Ectodermal cell (in vitro differentiated cells): Measurements from ENCODE around the gene GALR1. TPM values are rescaled to one million over a fixed set of nuclear protein-coding genes. Genes with fewer than 3 reads are reported as not detected.
A peak's percentile ranks its signal among the peaks of the same experiment; 100 is the strongest.

Experiments
- H3K27ac ChIP-seq: 2 replicates; pipeline ENCODE4 v1.7.0; 2013; ENCODE audit warnings: mild to moderate bottlenecking, low read depth, low read length; ENCODE audit not compliant: insufficient read depth, poor library complexity, severe bottlenecking
- H3K27me3 ChIP-seq: 2 replicates; pipeline ENCODE4 v1.7.0; 2013; ENCODE audit warnings: mild to moderate bottlenecking, low read length; ENCODE audit not compliant: insufficient read depth, control insufficient read depth, poor library complexity, severe bottlenecking
- H3K36me3 ChIP-seq: one replicate; pipeline ENCODE4 v1.7.0; 2013; ENCODE audit warnings: low read length; ENCODE audit not compliant: control insufficient read depth, insufficient read depth
- H3K4me1 ChIP-seq: one replicate; pipeline ENCODE4 v1.7.0; 2013; ENCODE audit warnings: low read length; ENCODE audit not compliant: control insufficient read depth, insufficient read depth
- H3K4me3 ChIP-seq: 2 replicates; pipeline ENCODE4 v1.7.0; 2013; ENCODE audit warnings: low read depth, low read length, control low read depth; ENCODE audit not compliant: insufficient read depth
- H3K9me3 ChIP-seq: 2 replicates; pipeline ENCODE4 v1.7.0; 2013; ENCODE audit warnings: mild to moderate bottlenecking, low read length, moderate library complexity; ENCODE audit not compliant: control insufficient read depth
- WGBS, 2 experiments: methylation state at CpG; one replicate each; pipeline ENCODE4 v1.1.7; 2013; ENCODE audit warnings: missing lambda C conversion rate in 2 of 2; 5-methylcytosine and 5-hydroxymethylcytosine counted together
- polyA plus RNA-seq, 4 experiments: library from polyadenylated mRNA; stranded (reverse); fragments of 50-300 nt; gene quantifications; one replicate each; pipeline ENCODE4 v1.2.3, GENCODE V29; 2013

The GALR1 gene
- polyA plus RNA-seq (2013, experiment 1 of 4): not detected
- 0.02 TPM for polyA plus RNA-seq (2013, experiment 2 of 4)
- not detected for polyA plus RNA-seq (2013, experiment 3 of 4)
- not detected for polyA plus RNA-seq (2013, experiment 4 of 4)

DNA sequence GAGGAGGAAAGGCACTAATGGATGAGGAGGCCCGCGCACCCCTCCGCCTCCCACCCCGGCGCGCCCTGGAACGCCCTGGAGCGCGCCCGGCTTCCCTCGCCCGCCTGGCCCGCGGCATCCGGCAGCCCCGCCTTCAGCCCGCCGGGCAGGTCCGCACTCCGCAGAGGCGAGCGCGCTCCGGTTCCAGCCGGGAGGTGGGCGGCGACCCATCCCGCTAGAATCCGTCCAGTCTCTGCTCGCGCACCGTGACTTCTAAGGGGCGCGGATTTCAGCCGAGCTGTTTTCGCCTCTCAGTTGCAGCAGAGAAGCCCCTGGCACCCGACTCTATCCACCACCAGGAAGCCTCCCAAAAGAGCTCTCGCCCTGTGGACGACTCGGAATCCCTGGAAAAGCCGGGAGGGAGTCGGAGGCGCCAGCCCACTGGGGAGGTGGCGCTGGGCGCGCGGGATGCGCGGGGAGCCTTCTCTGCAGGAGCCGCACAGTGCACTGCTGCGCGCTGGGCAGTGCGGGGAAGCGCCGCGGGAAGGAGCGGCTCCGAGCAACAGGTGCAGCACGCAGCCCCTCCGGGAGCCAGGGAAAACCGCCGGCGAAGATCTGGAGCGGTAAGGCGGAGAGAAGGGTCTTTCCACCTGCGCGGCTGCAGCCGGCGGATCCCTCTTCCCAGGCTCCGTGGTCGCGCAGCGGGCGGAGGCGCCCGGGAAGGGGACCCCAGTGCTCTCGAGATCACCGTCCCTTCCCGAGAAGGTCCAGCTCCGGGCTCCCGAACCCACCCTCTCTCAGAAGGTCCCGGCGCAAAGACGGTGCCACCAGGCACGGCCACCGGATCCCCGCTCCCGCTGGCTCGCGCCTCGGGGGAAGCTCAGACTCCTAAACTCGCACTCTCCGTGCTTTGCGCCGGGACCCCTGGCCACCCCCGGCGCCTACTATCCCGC is at the start of gene GALR1:
Gene GALR1, plus strand, starts transcription at position 280 of the 932 bp plus-strand sequence. CDS start 701 bp downstream, outside the sequence.
- WGBS, 2 experiments: 0% methylated on average over 98 of the region's 98 CpGs
- peaks cover 13% of the 10 kb centered on the region for H3K4me1 ChIP-seq
- H3K27me3 ChIP-seq: peaks cover 69% of the 10 kb centered on the region
- H3K4me3 ChIP-seq: peak within 1 kb of the TSS; percentile 51
- no peaks in the 10 kb centered on the region for H3K36me3 ChIP-seq
- no peaks in the 10 kb centered on the region for H3K9me3 ChIP-seq
- H3K27ac ChIP-seq: no peak within 1 kb of the TSS

DNA sequence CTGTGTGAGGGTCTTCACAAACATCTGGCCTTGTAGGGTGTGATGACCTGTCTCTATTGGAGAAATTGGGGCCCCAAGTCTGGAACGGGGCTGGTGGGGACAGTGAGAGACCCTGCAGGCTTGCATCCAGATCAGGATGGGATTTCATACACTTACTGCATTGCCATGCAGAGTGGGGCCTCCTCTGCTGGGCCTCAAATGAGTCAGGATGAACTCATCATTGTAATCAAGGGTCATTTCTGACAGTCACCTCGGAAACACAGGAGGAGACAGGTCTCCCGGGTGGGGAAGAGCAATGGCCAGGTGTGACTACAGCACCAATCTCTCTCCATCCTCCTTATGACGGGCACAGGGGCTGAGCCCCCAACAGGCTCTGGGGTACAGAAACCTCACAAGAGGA is 48.1 kb upstream of the GALR1 start:
- H3K27me3 ChIP-seq: no peaks in the 10 kb centered on the region
- H3K27ac ChIP-seq: no peak overlapping the region
- H3K4me1 ChIP-seq: no peaks in the 10 kb centered on the region
- no peaks in the 10 kb centered on the region for H3K9me3 ChIP-seq
- WGBS, 2 experiments: 91 to 92% methylated on average over 4 of the region's 4 CpGs
- no peaks in the 10 kb centered on the region for H3K36me3 ChIP-seq
- no peak overlapping the region for H3K4me3 ChIP-seq

DNA sequence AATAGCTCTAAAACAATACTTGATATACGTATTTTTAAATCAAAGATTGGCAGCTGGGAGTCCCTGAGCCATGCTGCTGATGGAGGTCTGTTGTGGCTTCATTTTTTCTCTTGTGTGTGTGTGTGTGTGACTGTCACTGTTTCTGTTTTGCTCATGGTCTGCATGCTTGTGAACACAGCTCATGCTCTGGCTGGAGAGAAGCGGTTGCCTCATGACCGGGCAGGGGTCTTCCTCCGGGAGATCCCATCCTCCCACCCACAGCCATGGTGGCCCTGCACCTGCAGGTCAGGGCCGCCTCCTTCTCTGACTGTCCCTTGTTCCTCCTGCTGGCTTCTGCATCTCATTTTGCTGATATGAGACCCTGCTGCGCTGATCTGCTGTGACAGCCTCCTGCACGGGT is 47.3 kb upstream of the GALR1 start:
- WGBS, 2 experiments: 94 to 95% methylated on average over 7 of the region's 7 CpGs
- Histone ChIP-seq H3K4me1 (no peaks in the 10 kb centered on the region), H3K4me3 (no peak overlapping the region), H3K27ac (no peak overlapping the region), H3K9me3 (no peaks in the 10 kb centered on the region), H3K27me3 (no peaks in the 10 kb centered on the region), H3K36me3 (no peaks in the 10 kb centered on the region)

GRCh38 chr18:77203071-77203470 is 46.6 kb upstream of the GALR1 start:
- 85 to 88% methylated on average over 12 of the region's 12 CpGs for WGBS, 2 experiments
- Histone ChIP-seq H3K27me3 (no peaks in the 10 kb centered on the region), H3K4me1 (no peaks in the 10 kb centered on the region), H3K4me3 (no peak overlapping the region), H3K27ac (no peak overlapping the region), H3K36me3 (no peaks in the 10 kb centered on the region), H3K9me3 (no peaks in the 10 kb centered on the region)

- Histone ChIP-seq H3K27me3 (no peaks in the 10 kb centered on the region), H3K4me1 (no peaks in the 10 kb centered on the region), H3K9me3 (no peaks in the 10 kb centered on the region), H3K27ac (no peak overlapping the region), H3K36me3 (no peaks in the 10 kb centered on the region), H3K4me3 (no peak overlapping the region)
- WGBS, 2 experiments: 91 to 93% methylated on average over 4 of the region's 4 CpGs
These were observed 45.8 kb upstream of the GALR1 start for GRCh38 chr18:77203851-77204250.

GRCh38 chr18:77205769-77206168 is 43.9 kb upstream of the GALR1 start:
- WGBS, 2 experiments: 84 to 87% methylated on average over 5 to 6 of the region's 6 CpGs
- no peak overlapping the region for H3K4me3 ChIP-seq

GRCh38 chr18:77206676-77207374 is 42.8 kb upstream of the GALR1 start:
- Histone ChIP-seq H3K36me3 (no peaks in the 10 kb centered on the region), H3K9me3 (no peaks in the 10 kb centered on the region), H3K4me3 (no peak overlapping the region), H3K27me3 (no peaks in the 10 kb centered on the region), H3K4me1 (peaks cover 2% of the 10 kb centered on the region), H3K27ac (no peak overlapping the region)
- 91 to 92% methylated on average over 10 of the region's 10 CpGs for WGBS, 2 experiments

More at GRCh38 chr18:77205769-77206168, 43.9 kb upstream of the GALR1 start:
- Histone ChIP-seq H3K27me3 (no peaks in the 10 kb centered on the region), H3K36me3 (no peaks in the 10 kb centered on the region), H3K27ac (no peak overlapping the region), H3K9me3 (no peaks in the 10 kb centered on the region), H3K4me1 (peaks cover 2% of the 10 kb centered on the region)

DNA sequence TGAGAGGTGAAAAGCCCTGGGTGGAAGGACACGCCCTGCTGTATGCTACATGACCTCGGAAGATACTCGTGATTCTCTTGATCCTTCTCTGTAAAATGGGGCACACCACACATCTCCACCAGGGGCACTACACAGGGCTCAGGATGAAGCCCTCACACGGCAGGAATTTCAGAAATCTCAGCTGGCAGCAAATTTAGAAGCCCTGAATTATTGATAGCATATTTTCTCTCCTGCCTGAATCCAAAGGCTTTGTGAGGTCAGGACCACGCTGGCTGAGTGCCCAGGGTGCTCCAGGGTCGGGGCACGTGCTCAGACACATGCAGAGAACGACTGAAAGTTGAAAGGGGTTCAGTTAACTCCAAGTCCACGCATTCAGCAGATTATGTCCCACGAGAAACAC is 42.1 kb upstream of the GALR1 start:
- no peak overlapping the region for H3K4me3 ChIP-seq
- H3K27me3 ChIP-seq: no peaks in the 10 kb centered on the region
- H3K4me1 ChIP-seq: peaks cover 2% of the 10 kb centered on the region
- H3K36me3 ChIP-seq: no peaks in the 10 kb centered on the region
- no peak overlapping the region for H3K27ac ChIP-seq
- no peaks in the 10 kb centered on the region for H3K9me3 ChIP-seq
- WGBS, 2 experiments: 78 to 81% methylated on average over 10 of the region's 10 CpGs

- Histone ChIP-seq H3K4me3 (no peak overlapping the region), H3K27ac (no peak overlapping the region), H3K9me3 (no peaks in the 10 kb centered on the region), H3K4me1 (peaks cover 2% of the 10 kb centered on the region), H3K27me3 (no peaks in the 10 kb centered on the region), H3K36me3 (no peaks in the 10 kb centered on the region)
- 81 to 91% methylated on average over 3 to 4 of the region's 4 CpGs for WGBS, 2 experiments
These were observed 40.7 kb upstream of the GALR1 start for GRCh38 chr18:77208964-77209363.

DNA sequence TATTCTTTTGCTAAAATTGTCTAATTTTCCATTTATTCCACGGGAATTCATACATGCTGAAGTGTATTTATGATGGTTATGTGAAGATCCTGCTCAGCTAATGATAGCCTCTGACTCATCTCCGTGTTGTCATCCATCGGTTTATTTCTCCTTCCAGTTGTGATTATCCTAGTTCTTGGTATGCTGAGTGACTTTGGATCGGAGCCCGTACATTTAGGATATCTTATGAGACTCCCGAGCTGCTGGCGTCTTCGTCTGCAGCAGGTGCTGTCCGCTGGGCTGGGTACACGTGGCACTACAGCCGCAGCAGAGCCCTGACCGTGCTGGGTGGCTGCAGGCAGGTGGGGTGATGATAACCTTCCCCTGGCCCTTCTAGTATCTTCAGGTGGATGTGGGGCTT is 40.1 kb upstream of the GALR1 start:
- Histone ChIP-seq H3K27ac (no peak overlapping the region), H3K36me3 (no peaks in the 10 kb centered on the region), H3K27me3 (no peaks in the 10 kb centered on the region), H3K4me1 (peaks cover 2% of the 10 kb centered on the region), H3K9me3 (no peaks in the 10 kb centered on the region), H3K4me3 (no peak overlapping the region)
- WGBS, 2 experiments: 95 to 98% methylated on average over 12 of the region's 12 CpGs
